ENCODE data around the gene GPR17.

DNA sequence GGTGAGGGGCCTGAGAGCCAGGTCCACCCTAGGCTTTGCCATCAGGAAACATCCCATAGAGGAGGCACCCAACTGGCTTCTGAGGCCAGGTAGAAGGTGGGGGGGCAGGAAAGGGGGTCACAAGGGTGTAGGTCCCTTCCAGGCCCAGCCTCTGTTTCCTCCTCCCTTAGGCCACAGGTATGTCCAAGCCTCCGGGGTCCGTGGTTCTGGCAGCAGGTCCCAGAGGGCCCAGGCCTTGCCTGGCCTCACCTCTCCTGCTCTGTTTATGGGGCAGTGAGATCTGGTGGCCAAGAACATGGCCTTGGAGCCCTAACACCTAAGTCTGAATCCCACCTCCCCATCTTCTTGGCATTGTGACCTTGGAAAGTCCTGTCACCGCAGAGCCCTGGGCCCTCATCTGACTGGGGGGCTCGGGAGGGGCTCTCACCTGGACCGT is 21.6 kb upstream of the GPR17 start:
- TF ChIP-seq, protein P1, sequence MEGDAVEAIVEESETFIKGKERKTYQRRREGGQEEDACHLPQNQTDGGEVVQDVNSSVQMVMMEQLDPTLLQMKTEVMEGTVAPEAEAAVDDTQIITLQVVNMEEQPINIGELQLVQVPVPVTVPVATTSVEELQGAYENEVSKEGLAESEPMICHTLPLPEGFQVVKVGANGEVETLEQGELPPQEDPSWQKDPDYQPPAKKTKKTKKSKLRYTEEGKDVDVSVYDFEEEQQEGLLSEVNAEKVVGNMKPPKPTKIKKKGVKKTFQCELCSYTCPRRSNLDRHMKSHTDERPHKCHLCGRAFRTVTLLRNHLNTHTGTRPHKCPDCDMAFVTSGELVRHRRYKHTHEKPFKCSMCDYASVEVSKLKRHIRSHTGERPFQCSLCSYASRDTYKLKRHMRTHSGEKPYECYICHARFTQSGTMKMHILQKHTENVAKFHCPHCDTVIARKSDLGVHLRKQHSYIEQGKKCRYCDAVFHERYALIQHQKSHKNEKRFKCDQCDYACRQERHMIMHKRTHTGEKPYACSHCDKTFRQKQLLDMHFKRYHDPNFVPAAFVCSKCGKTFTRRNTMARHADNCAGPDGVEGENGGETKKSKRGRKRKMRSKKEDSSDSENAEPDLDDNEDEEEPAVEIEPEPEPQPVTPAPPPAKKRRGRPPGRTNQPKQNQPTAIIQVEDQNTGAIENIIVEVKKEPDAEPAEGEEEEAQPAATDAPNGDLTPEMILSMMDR (conservative IDR thresholded peaks at IDR 0.05; ENCODE audit: low read depth, low read length): no peak
- TF ChIP-seq EZH2 (IDR thresholded peaks at IDR 0.05; ENCODE audit: low read length, unreplicated experiment) (no peak), EZH2phosphoT487 (IDR thresholded peaks at IDR 0.05; ENCODE audit: borderline replicate concordance, low read length) (no peak)

Measured in PC-3 (cell line).